ENCODE results near the gene OR9A4. TPM values are rescaled to one million over a fixed set of nuclear protein-coding genes. Genes with fewer than 3 reads are reported as not detected.

The OR9A4 gene
- not detected in 2 replicates for total RNA-seq (2014; rRNA removed)
- Bru-seq, nascent RNA = not detected
- BruChase-seq, experiment 1, labeled RNA remaining after a 6-hour chase = percentile 32 among the genes with signal in this experiment
- BruChase-seq, experiment 2, labeled RNA remaining after a 2-hour chase = percentile 30 among the genes with signal in this experiment
- long read RNA-seq = 0 reads

GRCh38 chr7:141916099-141916498 is at the start of gene OR9A4:
Gene OR9A4 (plus strand): TSS chr7:141916399. CDS start chr7:141918876, 2,477 bp downstream.
- Histone ChIP-seq H3K9ac (ENCODE audit: low read length) (no peak within 1 kb of the TSS), H4K20me1 (ENCODE audit: low read length) (no peaks in the 10 kb centered on the region), H3K4me2 (ENCODE audit: low read length) (no peak within 1 kb of the TSS), H3K4me1 (ENCODE audit: insufficient read depth, low read length) (no peaks in the 10 kb centered on the region), H3K79me2 (ENCODE audit: low read length) (no peaks in the 10 kb centered on the region), H3K4me3 (ENCODE audit: low read length) (no peak within 1 kb of the TSS), H3K9me3 (ENCODE audit: low read length) (no peaks in the 10 kb centered on the region), H3K27me3 (ENCODE audit: low read length) (peaks cover 15% of the 10 kb centered on the region; the same call in 1 of the 2 replicates), H3F3A (ENCODE audit: low read length, unreplicated experiment) (no peaks in the 10 kb centered on the region), H3K27ac (ENCODE audit: low read length) (no peak within 1 kb of the TSS), H3K36me3 (ENCODE audit: low read depth, low read length) (no peaks in the 10 kb centered on the region), H2AFZ (ENCODE audit: low read length) (no peak within 1 kb of the TSS), H3K9me2 (replicated peaks; ENCODE audit: low read length) (no peaks in the 10 kb centered on the region)
- ATAC-seq (no peak), DNase-seq (no peak)
- ChIA-PET POLR2A (ENCODE audit: unreplicated experiment) (no interaction called here), CTCF (no interaction called here)
- no TSS peak for BruUV-seq (replicated peaks)
- intact Hi-C loops (cut with micrococcal nuclease) = no loop called here
- TF ChIP-seq EZH2phosphoT487 (IDR thresholded peaks at IDR 0.05; ENCODE audit: borderline replicate concordance, low read length) = no peak
- no peak for TF ChIP-seq CTCF (conservative IDR thresholded peaks at IDR 0.05; ENCODE audit: low read depth, low read length)
- TF ChIP-seq EZH2 (IDR thresholded peaks at IDR 0.05; ENCODE audit: low read length, unreplicated experiment) = no peak

- Histone ChIP-seq H3F3A (ENCODE audit: low read length, unreplicated experiment) (no peaks in the 10 kb centered on the region), H3K9ac (ENCODE audit: low read length) (no peak overlapping the region), H3K36me3 (ENCODE audit: low read depth, low read length) (no peaks in the 10 kb centered on the region), H4K20me1 (ENCODE audit: low read length) (no peaks in the 10 kb centered on the region), H3K27me3 (ENCODE audit: low read length) (peaks cover 25% of the 10 kb centered on the region; the same call in 1 of the 2 replicates), H3K9me2 (replicated peaks; ENCODE audit: low read length) (no peaks in the 10 kb centered on the region), H3K4me2 (ENCODE audit: low read length) (no peak overlapping the region), H3K79me2 (ENCODE audit: low read length) (no peaks in the 10 kb centered on the region), H3K4me1 (ENCODE audit: insufficient read depth, low read length) (no peaks in the 10 kb centered on the region), H2AFZ (ENCODE audit: low read length) (no peak overlapping the region), H3K9me3 (ENCODE audit: low read length) (no peaks in the 10 kb centered on the region), H3K27ac (ENCODE audit: low read length) (no peak overlapping the region), H3K4me3 (ENCODE audit: low read length) (no peak overlapping the region)
- CTCF ChIA-PET = no interaction called here
- no peak for TF ChIP-seq EZH2phosphoT487 (IDR thresholded peaks at IDR 0.05; ENCODE audit: borderline replicate concordance, low read length)
- intact Hi-C loops (cut with micrococcal nuclease) = no loop called here
- BruUV-seq (replicated peaks) = no TSS peak
- DNase-seq = no peak
- ATAC-seq = no peak
- POLR2A ChIA-PET (ENCODE audit: unreplicated experiment) = no interaction called here
These were observed 49.2 kb upstream of the OR9A4 start for GRCh38 chr7:141866974-141867373.

- ATAC-seq (no peak), DNase-seq (no peak)
- H3K36me3 ChIP-seq (ENCODE audit: low read depth, low read length) = no peaks in the 10 kb centered on the region
- H3K79me2 ChIP-seq (ENCODE audit: low read length) = no peaks in the 10 kb centered on the region
- no peak overlapping the region for H3K9ac ChIP-seq (ENCODE audit: low read length)
- BruUV-seq (replicated peaks) = no TSS peak
- no peaks in the 10 kb centered on the region for H3K4me1 ChIP-seq (ENCODE audit: insufficient read depth, low read length)
- TF ChIP-seq CTCF (conservative IDR thresholded peaks at IDR 0.05; ENCODE audit: low read depth, low read length) (no peak), EZH2phosphoT487 (IDR thresholded peaks at IDR 0.05; ENCODE audit: borderline replicate concordance, low read length) (no peak), EZH2 (IDR thresholded peaks at IDR 0.05; ENCODE audit: low read length, unreplicated experiment) (no peak)
- no peak overlapping the region for H3K4me3 ChIP-seq (ENCODE audit: low read length)
- ChIA-PET POLR2A (ENCODE audit: unreplicated experiment) (no interaction called here), CTCF (no interaction called here)
- no peaks in the 10 kb centered on the region for H3K9me2 ChIP-seq (replicated peaks; ENCODE audit: low read length)
- H3K27me3 ChIP-seq (ENCODE audit: low read length) = peaks cover 10% of the 10 kb centered on the region
- H3K27ac ChIP-seq (ENCODE audit: low read length) = no peak overlapping the region
- no peaks in the 10 kb centered on the region for H3K9me3 ChIP-seq (ENCODE audit: low read length)
- no peak overlapping the region for H2AFZ ChIP-seq (ENCODE audit: low read length)
- no peaks in the 10 kb centered on the region for H4K20me1 ChIP-seq (ENCODE audit: low read length)
- no peak overlapping the region for H3K4me2 ChIP-seq (ENCODE audit: low read length)
- intact Hi-C loops (cut with micrococcal nuclease) = no loop called here
- no peaks in the 10 kb centered on the region for H3F3A ChIP-seq (ENCODE audit: low read length, unreplicated experiment)
These were observed 43.3 kb upstream of the OR9A4 start for GRCh38 chr7:141872931-141873330.

Measured in PC-3 (cell line).